ENCODE results near the gene HOXD12.

HOXD12 gene

GRCh38 chr2:176131848-176132158 is 32.2 kb downstream of the HOXD12 start:
- no peak for DNase-seq (ENCODE audit: low spot score)

DNA sequence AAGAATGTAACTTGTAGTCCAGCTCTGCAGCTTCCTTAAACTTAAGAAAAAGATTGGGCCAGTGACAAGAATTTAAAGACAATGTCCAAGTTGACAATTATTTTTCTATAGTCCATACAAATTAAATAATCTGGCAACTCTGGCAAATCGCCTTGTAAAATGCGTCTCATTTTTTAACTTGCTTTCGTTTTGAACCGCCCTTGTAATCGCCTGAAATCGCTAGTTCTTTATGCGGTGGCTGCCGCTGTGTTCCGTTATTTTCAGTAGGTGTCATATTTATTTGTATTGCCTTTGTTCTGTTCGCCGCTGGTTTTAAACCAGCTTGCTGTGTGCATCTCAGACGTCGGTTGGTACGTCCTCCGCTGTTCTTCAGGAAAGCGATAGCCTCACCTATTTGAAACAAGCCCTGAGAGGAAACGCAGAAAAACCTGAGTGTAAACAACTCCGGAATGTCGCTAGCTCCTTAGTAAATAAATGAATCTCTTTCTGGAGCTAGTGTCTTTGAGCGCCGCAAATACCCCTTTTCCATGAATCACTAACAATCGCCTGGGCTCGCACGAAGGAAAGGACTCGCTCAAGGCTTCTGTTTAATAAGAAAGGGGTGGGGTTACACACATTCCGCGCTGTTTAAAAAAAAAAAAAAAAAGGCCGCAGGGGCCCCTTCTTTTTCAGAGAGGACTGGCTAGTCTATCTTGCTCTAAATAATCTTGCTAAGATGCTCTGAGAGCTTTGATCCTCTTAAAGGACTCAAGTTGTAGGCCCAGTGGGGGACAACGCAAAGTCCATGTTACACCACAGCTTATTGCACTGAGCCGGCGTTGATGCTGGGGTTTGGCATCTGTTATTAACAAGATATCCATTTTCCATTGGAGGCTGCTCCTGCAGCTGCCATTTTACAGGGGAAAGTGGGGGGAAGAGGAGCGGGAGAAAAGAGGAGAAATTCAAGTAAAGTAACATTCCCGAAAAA is 32.9 kb downstream of the HOXD12 start:
- no peak for DNase-seq (ENCODE audit: low spot score)

GRCh38 chr2:176133389-176133788 is 33.8 kb downstream of the HOXD12 start:
- DNase-seq (ENCODE audit: low spot score), result no peak

DNA sequence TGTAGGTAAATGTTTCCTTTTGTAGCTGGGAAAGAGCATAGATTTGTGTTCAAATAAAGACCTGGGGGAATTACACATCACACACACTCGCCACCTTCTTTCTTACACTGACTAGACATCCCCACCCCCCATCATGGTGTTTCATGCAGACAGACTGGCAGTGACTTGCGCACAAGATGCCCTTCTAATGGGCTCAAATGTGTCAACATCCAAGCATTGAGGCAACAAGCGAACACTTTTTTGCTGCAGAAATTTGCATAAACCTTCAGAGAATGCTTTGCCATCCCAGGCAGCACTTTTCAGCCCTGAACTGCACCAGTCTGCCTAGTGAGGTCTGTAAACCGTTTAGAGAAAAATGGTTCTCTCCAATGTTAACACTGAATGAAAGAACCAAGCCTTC is 34.4 kb downstream of the HOXD12 start:
- DNase-seq (ENCODE audit: low spot score), result no peak

- peak; percentile 78 for DNase-seq (ENCODE audit: low spot score)
Measured at GRCh38 chr2:176135035-176135440, 35.4 kb downstream of the HOXD12 start.

DNA sequence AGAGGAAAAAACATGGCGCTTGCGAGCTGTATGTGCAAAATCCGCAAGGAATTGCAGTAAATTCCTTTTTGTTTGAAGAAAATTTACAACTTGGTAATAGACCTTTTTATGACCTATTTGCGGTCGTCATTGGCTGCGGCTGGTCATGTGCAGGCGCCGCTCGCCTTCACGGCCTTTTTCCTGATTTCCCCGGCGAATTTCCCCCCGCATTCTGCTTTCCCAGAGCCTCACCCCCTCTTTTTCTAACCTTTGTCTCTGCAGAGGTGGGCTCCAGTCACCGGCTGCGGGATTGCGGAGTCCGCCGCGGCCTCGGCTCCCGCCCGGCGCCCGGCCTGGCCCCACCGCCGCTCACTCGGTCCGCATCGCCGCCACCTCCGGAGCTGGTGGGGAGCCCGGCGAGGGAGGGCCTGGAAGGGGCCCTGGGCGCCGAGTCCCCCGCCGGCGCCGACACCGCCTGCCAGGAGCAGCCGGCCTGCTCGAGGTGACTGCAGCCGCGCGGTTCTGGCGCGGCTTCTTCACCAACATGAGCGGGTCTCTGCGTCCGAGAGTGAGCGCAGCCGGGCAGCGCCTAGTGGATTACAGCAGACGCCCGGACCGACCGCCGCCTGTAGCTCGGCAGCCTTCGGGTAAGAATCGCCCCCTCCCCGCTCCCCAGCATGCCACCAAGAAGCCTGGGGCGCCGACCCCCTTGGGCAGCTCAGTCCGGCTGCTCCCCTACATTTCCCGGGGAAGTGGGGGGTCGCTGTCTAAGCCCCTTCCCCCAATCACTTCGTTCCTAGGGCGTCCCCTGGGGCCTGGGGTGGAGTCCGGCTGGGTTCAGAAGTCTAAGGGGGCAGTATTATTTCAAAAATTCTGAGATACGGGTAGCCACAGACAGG is 37.0 kb downstream of the HOXD12 start:
- DNase-seq (ENCODE audit: low spot score), result peak; percentile 53

DNA sequence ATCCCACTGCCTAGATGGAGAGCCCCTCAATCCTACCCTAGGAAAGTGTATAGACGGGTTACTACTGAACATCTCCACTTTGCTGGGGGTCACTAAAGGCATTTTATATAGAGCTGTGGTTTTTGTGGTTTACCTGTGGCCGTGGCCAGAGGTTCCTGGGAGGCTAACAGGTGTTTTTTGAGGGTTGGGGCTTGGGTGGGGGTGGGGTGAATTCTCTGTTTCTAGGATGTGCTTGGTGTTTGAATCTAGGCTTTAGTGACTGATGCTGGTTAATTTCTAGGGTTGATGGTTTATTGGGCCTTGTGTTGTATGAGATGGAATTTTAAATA is 37.6 kb downstream of the HOXD12 start:
- DNase-seq (ENCODE audit: low spot score), result no peak

GRCh38 chr2:176137906-176138305 is 38.3 kb downstream of the HOXD12 start:
- no peak for DNase-seq (ENCODE audit: low spot score)

DNA sequence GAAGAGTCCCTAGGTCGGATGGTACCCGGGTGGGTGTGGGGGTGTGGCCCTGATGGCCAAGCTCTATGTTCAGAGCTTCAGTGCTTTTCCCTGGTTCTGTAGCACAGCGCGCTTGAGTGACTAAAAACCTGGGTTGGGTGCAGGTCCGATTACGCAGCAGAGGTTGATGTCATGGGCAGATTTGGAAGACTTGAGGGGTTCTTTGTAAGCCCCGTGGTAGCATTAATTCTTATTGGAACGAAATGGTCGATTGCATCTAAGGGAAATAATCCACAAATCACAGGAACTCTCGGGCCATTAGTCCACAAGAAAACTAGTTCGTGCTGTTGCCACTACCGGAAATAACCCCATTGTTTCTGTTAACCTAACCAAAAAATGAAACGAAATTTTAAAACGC is 38.9 kb downstream of the HOXD12 start:
- no peak for DNase-seq (ENCODE audit: low spot score)

GRCh38 chr2:176138923-176139660 is 39.5 kb downstream of the HOXD12 start:
- DNase-seq (ENCODE audit: low spot score), result no peak

- DNase-seq (ENCODE audit: low spot score), result no peak
Measured at GRCh38 chr2:176139661-176140512, 40.3 kb downstream of the HOXD12 start.

- peak; percentile 53 for DNase-seq (ENCODE audit: low spot score)
Measured at GRCh38 chr2:176140513-176141317, 41.1 kb downstream of the HOXD12 start.

DNA sequence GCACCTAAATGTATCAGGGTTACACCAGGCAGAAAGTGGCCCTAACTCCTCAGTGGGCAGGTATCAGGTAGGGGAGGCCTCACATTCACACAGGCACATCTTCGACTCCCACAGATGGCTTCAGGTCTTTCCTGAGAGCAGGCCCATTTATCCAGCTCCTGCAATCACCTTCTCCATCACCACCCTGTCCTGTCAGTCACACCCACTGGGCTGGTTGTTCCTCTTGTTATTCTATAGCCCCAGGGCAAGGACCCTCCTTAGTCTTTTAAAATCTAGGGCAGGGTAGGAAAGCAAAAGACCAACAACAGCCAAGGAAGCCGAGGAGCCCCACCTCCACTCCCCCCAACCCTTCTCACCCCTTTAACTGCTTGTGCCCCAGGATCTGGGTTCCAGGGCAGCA is 42.7 kb downstream of the HOXD12 start:
- no peak for DNase-seq (ENCODE audit: low spot score)

GRCh38 chr2:176145085-176145969 is 45.7 kb downstream of the HOXD12 start:
- DNase-seq (ENCODE audit: low spot score), result no peak

DNA sequence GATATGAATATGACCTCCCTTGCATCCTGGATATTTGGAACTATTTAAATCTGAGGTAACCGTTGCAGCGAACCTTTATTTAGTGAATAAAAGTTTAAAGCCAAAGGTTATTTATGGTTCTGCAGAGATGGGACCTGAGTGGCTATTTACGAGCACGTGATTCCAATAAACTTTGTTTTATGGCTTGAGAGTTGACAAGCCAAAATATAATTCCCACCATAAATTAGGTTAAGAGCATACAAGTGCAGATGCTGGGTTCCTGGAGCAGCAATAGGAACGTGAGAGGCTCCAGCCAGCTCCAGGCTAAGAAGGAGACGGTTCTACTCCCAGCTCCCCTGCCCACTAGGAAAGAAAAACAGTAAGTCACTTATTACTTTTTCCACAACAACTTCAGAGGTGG is 46.5 kb downstream of the HOXD12 start:
- no peak for DNase-seq (ENCODE audit: low spot score)

DNA sequence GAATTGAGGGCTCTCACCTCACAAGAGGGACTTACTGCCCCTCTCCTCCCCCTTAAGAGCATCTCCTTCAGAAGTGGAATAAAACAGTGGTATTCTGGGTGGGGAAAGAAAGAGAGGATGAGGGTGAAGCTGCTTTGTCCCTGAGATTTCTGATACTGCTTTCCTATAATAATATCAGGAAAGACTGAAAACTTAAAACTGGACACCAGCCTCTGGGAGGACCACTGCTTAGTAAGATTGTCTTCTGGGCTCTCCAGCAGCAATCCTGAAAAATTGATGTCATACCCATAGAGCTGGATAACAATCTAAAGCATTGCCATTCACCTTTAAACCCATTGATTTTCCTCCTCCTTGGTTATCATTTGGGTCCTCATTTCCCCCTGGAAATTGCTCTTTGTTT is 47.0 kb downstream of the HOXD12 start:
- DNase-seq (ENCODE audit: low spot score), result no peak

DNA sequence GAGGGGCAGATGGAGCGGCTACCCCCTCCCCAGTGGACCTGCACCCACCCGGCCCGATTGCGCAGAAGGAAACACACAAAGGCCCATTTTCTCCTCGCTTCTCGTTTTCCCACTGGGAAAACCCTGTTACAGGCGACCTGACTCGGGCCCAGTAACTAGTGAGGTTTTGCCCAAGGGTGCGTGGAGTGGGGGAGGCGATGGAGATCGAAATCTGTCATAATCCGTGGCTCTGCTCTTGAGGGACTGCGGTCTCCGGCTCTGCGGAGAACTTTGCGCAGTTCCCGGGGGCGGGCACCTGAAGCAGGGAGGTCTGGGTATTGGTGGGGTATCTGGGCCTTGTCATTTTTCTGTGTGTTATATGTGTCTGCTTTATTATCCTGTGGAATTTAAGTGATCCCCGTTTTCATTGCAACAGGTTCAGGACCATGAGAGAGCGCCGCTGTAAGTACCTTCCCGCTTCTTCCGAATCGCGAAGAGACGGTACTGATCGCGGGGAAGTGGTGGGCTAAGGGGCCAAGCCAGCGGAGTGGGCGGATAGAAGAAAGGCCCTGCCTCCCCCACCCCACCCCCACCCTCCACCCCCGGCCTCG is 47.7 kb downstream of the HOXD12 start:
- DNase-seq (ENCODE audit: low spot score), result no peak

DNA sequence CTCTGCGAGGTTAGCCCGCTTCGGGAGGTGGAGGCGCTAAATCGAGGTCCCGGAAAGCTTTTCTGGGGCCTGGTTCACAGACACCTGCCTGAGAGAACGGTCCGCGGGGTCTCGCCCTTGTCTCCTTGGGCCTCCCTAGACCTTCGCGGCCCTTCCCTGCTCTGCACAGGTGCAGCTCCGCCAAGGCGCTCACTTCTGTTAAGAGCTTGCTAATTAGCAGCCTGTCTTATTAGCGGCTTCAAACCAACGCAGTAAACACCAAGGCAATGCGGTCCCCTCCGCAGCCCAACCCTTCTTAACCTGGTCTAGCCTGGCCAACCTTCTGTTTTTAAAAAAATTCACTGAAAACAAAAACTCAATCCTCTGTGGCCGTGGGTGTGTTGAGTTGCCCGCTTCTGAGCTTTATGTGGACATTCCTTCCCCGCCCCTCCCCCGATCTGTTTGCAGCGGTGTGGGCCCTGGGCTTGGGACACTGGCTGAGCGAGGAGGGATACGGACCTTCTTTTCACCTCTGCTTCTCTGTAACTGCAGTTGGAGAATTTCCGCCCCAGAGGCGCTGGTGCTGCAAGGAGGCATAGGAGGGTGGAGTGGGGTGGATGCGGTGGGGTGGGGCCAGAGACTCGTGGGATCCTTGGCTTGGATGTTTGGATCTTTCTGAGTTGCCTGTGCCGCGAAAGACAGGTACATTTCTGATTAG is 48.4 kb downstream of the HOXD12 start:
- DNase-seq (ENCODE audit: low spot score), result no peak
